Measurements from ENCODE around the gene NFKBIE. TPM values are rescaled to one million over a fixed set of nuclear protein-coding genes. Genes with fewer than 3 reads are reported as not detected.

Gene NFKBIE
- total and polyA plus RNA-seq, 2 of the 13 experiments (the other 11 are each of a cell fraction or from before 2014, with no cell fraction given): 6.7 to 14.5 TPM

DNA sequence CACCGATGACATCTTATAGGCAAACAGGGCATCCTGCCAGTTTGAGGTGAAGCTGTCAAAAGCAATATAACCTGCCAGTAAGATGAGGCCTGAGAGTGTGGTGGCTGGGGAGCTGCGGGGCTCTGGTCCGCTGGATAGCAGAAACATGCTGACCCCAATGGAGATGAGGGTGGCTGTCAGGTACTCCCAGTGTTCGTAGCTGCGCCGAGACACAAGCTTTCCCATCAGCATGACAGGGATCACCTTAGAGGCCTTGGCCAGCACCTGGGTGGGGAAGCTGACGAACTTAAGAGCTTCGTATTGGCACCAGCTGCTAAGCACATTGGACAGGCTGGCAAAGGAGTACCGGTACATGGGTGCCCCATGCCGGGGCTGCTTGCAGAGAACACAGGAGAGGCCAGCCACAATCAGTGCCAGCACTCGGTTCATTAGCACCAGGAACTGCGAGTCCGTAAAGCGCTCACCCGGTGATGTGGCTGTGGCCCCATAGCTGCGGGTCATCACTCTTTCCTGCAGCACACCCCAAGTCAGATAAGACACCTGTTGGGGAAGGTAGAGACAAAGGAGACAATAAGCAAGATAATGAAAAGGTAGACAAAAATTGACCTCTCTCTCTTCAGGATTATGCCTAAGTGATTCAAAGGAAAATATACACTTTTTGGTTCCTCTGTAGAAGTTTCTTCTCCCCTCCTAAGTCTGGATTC, 10.1 kb downstream of the NFKBIE start (continued):
- TF ChIP-seq NONO (IDR thresholded peaks at IDR 0.05) (no peak), NONO (CRISPR knock-in tag; conservative IDR thresholded peaks at IDR 0.05) (peak; percentile 15; the same call in 1 of the 2 replicates), ZNF318 (CRISPR knock-in tag; IDR thresholded peaks at IDR 0.05) (no peak), CEBPB (IDR thresholded peaks at IDR 0.05; ENCODE audit: borderline replicate concordance, low read depth, low read length) (no peak), MZF1 (CRISPR knock-in tag; IDR thresholded peaks at IDR 0.05; ENCODE audit: borderline replicate concordance) (no peak), ZNF615 (CRISPR knock-in tag; IDR thresholded peaks at IDR 0.05; ENCODE audit: borderline replicate concordance) (no peak), ZNF724P (CRISPR knock-in tag; IDR thresholded peaks at IDR 0.05; ENCODE audit: borderline replicate concordance) (no peak), BORCS8-MEF2B (CRISPR knock-in tag; IDR thresholded peaks at IDR 0.05) (peak; percentile 35; the same call in 1 of the 2 replicates), FOXC1 (CRISPR knock-in tag; IDR thresholded peaks at IDR 0.05; ENCODE audit: borderline replicate concordance) (no peak), THAP11 (CRISPR knock-in tag; IDR thresholded peaks at IDR 0.05) (no peak), ZNF780A (CRISPR knock-in tag; IDR thresholded peaks at IDR 0.05) (0 out of 2 replicates have a peak, but pooled peaks have one; percentile 14), PITX1 (CRISPR knock-in tag; IDR thresholded peaks at IDR 0.05) (no peak), RBM22 (optimal IDR thresholded peaks at IDR 0.05; ENCODE audit: low read length) (peak; percentile 2), ZNF446 (CRISPR knock-in tag; IDR thresholded peaks at IDR 0.05) (no peak), TBX2 (CRISPR knock-in tag; IDR thresholded peaks at IDR 0.05; ENCODE audit: borderline replicate concordance) (no peak)
- TF ChIP-seq, protein P1, sequence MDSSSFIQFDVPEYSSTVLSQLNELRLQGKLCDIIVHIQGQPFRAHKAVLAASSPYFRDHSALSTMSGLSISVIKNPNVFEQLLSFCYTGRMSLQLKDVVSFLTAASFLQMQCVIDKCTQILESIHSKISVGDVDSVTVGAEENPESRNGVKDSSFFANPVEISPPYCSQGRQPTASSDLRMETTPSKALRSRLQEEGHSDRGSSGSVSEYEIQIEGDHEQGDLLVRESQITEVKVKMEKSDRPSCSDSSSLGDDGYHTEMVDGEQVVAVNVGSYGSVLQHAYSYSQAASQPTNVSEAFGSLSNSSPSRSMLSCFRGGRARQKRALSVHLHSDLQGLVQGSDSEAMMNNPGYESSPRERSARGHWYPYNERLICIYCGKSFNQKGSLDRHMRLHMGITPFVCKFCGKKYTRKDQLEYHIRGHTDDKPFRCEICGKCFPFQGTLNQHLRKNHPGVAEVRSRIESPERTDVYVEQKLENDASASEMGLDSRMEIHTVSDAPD (CRISPR knock-in tag; IDR thresholded peaks at IDR 0.05): no peak
- TF ChIP-seq, protein P2, sequence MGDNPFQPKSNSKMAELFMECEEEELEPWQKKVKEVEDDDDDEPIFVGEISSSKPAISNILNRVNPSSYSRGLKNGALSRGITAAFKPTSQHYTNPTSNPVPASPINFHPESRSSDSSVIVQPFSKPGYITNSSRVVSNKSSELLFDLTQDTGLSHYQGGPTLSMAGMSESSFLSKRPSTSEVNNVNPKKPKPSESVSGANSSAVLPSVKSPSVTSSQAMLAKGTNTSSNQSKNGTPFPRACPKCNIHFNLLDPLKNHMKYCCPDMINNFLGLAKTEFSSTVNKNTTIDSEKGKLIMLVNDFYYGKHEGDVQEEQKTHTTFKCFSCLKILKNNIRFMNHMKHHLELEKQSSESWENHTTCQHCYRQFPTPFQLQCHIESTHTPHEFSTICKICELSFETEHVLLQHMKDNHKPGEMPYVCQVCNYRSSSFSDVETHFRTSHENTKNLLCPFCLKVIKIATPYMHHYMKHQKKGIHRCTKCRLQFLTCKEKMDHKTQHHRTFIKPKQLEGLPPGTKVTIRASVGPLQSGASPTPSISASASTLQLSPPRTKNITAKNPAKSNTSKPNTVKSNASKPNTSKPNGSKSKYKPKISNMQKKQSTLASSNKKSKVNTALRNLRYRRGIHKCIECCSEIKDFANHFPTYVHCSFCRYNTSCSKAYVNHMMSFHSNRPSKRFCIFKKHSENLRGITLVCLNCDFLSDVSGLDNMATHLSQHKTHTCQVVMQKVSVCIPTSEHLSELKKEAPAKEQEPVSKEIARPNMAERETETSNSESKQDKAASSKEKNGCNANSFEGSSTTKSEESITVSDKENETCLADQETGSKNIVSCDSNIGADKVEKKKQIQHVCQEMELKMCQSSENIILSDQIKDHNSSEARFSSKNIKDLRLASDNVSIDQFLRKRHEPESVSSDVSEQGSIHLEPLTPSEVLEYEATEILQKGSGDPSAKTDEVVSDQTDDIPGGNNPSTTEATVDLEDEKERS (CRISPR knock-in tag; IDR thresholded peaks at IDR 0.05): no peak

Measured in HepG2 (cell line).